ENCODE measurements around the gene DDX39B. TPM values are rescaled to one million over a fixed set of nuclear protein-coding genes. Genes with fewer than 3 reads are reported as not detected.

Gene DDX39B
- total and polyA plus RNA-seq, 9 of the 15 experiments (the other 6 are each of a cell fraction or from before 2014, with no cell fraction given), result 479 to 869 (median 592) TPM

- TF ChIP-seq CEBPG (CRISPR knock-in tag; IDR thresholded peaks at IDR 0.05) (peak; percentile 83; the same call in 1 of the 2 replicates), CEBPG (tag; conservative IDR thresholded peaks at IDR 0.05 in 1 of 2, IDR thresholded peaks at IDR 0.05 in 1 of 2) (peak; percentile 39 to 73; a peak in 2 of 4 replicates), BRD9 (IDR thresholded peaks at IDR 0.05; ENCODE audit: low read depth, partially characterized antibody) (peak; percentile 78), RFX5 (IDR thresholded peaks at IDR 0.05; ENCODE audit: low read depth, low read length) (peak; percentile 31; the same call in 1 of the 2 replicates), NONO (IDR thresholded peaks at IDR 0.05; ENCODE audit: low read depth in 2 of 2, low read length in 1 of 2) (0 out of 4 replicates have a peak, but pooled peaks of 1 of the 2 experiments have one; percentile 10), USF2 (CRISPR knock-in tag; IDR thresholded peaks at IDR 0.05) (no peak), MYNN (IDR thresholded peaks at IDR 0.05) (no peak), MYNN (CRISPR knock-in tag; IDR thresholded peaks at IDR 0.05) (no peak), HOXB6 (CRISPR knock-in tag; IDR thresholded peaks at IDR 0.05; ENCODE audit: borderline replicate concordance) (no peak), LCOR (CRISPR knock-in tag; IDR thresholded peaks at IDR 0.05) (peak; percentile 71), VEZF1 (CRISPR knock-in tag; IDR thresholded peaks at IDR 0.05) (peak; percentile 90), CBX2 (IDR thresholded peaks at IDR 0.05; ENCODE audit: insufficient read depth, low read length, poor library complexity, severe bottlenecking) (no peak), ESRRA (IDR thresholded peaks at IDR 0.05; ENCODE audit: borderline replicate concordance, low read depth) (peak; percentile 69; the same call in 1 of the 2 replicates), KLF16 (IDR thresholded peaks at IDR 0.05) (no peak), MTF1 (CRISPR knock-in tag; IDR thresholded peaks at IDR 0.05; ENCODE audit: borderline replicate concordance) (no peak), THRAP3 (IDR thresholded peaks at IDR 0.05; ENCODE audit: borderline replicate concordance) (peak; percentile 84; the same call in 1 of the 2 replicates), ZNF354B (CRISPR knock-in tag; IDR thresholded peaks at IDR 0.05) (0 out of 2 replicates have a peak, but pooled peaks have one; percentile 28), BRD4 (IDR thresholded peaks at IDR 0.05) (no peak), NFIX (CRISPR knock-in tag; IDR thresholded peaks at IDR 0.05; ENCODE audit: low read depth) (no peak), HCFC1 (IDR thresholded peaks at IDR 0.05; ENCODE audit: low read depth, low read length) (peak; percentile 99)
- TF ChIP-seq, protein P1, sequence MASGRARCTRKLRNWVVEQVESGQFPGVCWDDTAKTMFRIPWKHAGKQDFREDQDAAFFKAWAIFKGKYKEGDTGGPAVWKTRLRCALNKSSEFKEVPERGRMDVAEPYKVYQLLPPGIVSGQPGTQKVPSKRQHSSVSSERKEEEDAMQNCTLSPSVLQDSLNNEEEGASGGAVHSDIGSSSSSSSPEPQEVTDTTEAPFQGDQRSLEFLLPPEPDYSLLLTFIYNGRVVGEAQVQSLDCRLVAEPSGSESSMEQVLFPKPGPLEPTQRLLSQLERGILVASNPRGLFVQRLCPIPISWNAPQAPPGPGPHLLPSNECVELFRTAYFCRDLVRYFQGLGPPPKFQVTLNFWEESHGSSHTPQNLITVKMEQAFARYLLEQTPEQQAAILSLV (tag; IDR thresholded peaks at IDR 0.05), result peak; percentile 69; the same call in 1 of the 2 replicates
- TF ChIP-seq, protein P2, sequence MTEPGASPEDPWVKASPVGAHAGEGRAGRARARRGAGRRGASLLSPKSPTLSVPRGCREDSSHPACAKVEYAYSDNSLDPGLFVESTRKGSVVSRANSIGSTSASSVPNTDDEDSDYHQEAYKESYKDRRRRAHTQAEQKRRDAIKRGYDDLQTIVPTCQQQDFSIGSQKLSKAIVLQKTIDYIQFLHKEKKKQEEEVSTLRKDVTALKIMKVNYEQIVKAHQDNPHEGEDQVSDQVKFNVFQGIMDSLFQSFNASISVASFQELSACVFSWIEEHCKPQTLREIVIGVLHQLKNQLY (CRISPR knock-in tag; conservative IDR thresholded peaks at IDR 0.05), result no peak
- TF ChIP-seq, protein P3, sequence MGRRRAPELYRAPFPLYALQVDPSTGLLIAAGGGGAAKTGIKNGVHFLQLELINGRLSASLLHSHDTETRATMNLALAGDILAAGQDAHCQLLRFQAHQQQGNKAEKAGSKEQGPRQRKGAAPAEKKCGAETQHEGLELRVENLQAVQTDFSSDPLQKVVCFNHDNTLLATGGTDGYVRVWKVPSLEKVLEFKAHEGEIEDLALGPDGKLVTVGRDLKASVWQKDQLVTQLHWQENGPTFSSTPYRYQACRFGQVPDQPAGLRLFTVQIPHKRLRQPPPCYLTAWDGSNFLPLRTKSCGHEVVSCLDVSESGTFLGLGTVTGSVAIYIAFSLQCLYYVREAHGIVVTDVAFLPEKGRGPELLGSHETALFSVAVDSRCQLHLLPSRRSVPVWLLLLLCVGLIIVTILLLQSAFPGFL (CRISPR knock-in tag; IDR thresholded peaks at IDR 0.05), result no peak
Observed at GRCh38 chr6:31546958-31547726, 5.3 kb upstream of the DDX39B start, which contains the start of gene NFKBIL1 (continued).
